Endothelial cell of umbilical vein (primary cell): ENCODE results near the gene ZDHHC6. TPM values are rescaled to one million over a fixed set of nuclear protein-coding genes. Genes with fewer than 3 reads are reported as not detected.

Source experiments
- BruUV-seq: library from RNA; stranded (reverse); fragments of 400-500 nt; replicated peaks from 2 replicates; lab custom pipeline; 2021; lab: Mats Ljungman, UMichigan
- CTCF ChIA-PET: fragments of 300-600, 350-600 bp; sonication (Branson Sonifier 250); formaldehyde crosslinking; loops from one replicate; lab custom pipeline; 2021; ENCODE audit warnings: antibody characterized with exemption, inconsistent platforms; lab: Charles Lee
- POLR2A ChIA-PET: fragments of 300-600, 350-600 bp; sonication (Branson Sonifier 250); formaldehyde crosslinking; loops from one replicate; lab custom pipeline; 2021; ENCODE audit warnings: antibody characterized with exemption, inconsistent platforms; lab: Charles Lee
- DNase-seq: peaks from one replicate; pipeline ENCODE4 v3.0.0-alpha.2; 2011; ENCODE audit warnings: low read depth, low spot score
- FAIRE-seq: peaks from 2 replicates; lab custom pipeline; 2011; peaks lifted over from hg19 to GRCh38; lab: Jason Lieb, UNC
- H2AFZ ChIP-seq: 2 replicates; pipeline ENCODE4 v1.6.0; 2012; ENCODE audit warnings: low read depth, low read length, control low read depth, inconsistent platforms
- H3K27ac ChIP-seq: 2 replicates; pipeline ENCODE4 v1.5.1; 2011; ENCODE audit warnings: low read depth, mild to moderate bottlenecking, control low read depth, low read length, moderate library complexity; ENCODE audit not compliant: insufficient read depth
- H3K27me3 ChIP-seq, 2 experiments: 2 replicates each; pipeline versions ENCODE4 v1.6.0 to v1.6.1; 2011; ENCODE audit warnings: low read length in 2 of 2, mixed read lengths in 1 of 2; ENCODE audit not compliant: control insufficient read depth in 2 of 2, insufficient read depth in 2 of 2
- H3K36me3 ChIP-seq, 2 experiments: 2 replicates in 1 of 2; 3 replicates in 1 of 2; pipeline ENCODE4 v1.5.1; 2011; ENCODE audit warnings: low read length in 2 of 2, mild to moderate bottlenecking in 1 of 2, moderate library complexity in 1 of 2; ENCODE audit not compliant: control insufficient read depth in 2 of 2, insufficient read depth in 2 of 2; ENCODE audit errors: extremely low read depth in 1 of 2
- H3K4me1 ChIP-seq: 3 replicates; pipeline ENCODE4 v1.5.1; 2011; ENCODE audit warnings: mild to moderate bottlenecking, low read length; ENCODE audit not compliant: control insufficient read depth, insufficient read depth; ENCODE audit errors: extremely low read depth
- H3K4me2 ChIP-seq: 2 replicates; pipeline ENCODE4 v1.6.1; 2011; ENCODE audit warnings: low read length, control low read depth, mixed read lengths; ENCODE audit not compliant: insufficient read depth
- H3K4me3 ChIP-seq, 3 experiments: fragments of 200-600 bp in 1 of 3; sonication (generic), shearing (Covaris generic) in 1 of 3; replicated peaks in 1 of 3; 2 replicates each; pipeline ENCODE4 v1.5.1; 2011 to 2016; ENCODE audit warnings: control low read depth in 3 of 3, low read length in 3 of 3, mild to moderate bottlenecking in 2 of 3, inconsistent platforms in 1 of 3, low read depth in 1 of 3, moderate library complexity in 1 of 3; ENCODE audit not compliant: insufficient read depth in 1 of 3
- H3K79me2 ChIP-seq: 2 replicates; pipeline ENCODE4 v1.6.0; 2012; ENCODE audit warnings: low read length, inconsistent platforms; ENCODE audit not compliant: control insufficient read depth, insufficient read depth
- H3K9ac ChIP-seq: replicated peaks from 2 replicates; pipeline ENCODE3; 2011; ENCODE audit warnings: low read length, control low read depth; ENCODE audit not compliant: insufficient read depth; ENCODE audit errors: extremely low read depth
- H3K9me1 ChIP-seq: replicated peaks from 3 replicates; pipeline ENCODE4 v1.6.0; 2011; ENCODE audit warnings: mild to moderate bottlenecking, low read length; ENCODE audit not compliant: control insufficient read depth, insufficient read depth; ENCODE audit errors: extremely low read depth
- H3K9me3 ChIP-seq: replicated peaks from 2 replicates; pipeline ENCODE4 v1.5.1; 2012; ENCODE audit warnings: low read length, inconsistent platforms; ENCODE audit not compliant: control insufficient read depth, insufficient read depth
- H4K20me1 ChIP-seq: replicated peaks from 2 replicates; pipeline ENCODE3; 2011; ENCODE audit warnings: mild to moderate bottlenecking, low read length; ENCODE audit not compliant: control insufficient read depth, insufficient read depth; ENCODE audit errors: extremely low read depth
- CTCF ChIP-seq, 2 donors: IDR thresholded peaks; 1 replicate in 1 of 2; 2 replicates in 1 of 2; pipeline ENCODE4 v1.5.1; 2011; ENCODE audit warnings: low read length in 2 of 2, mild to moderate bottlenecking in 2 of 2, moderate library complexity in 2 of 2, control low read depth in 1 of 2, inconsistent platforms in 1 of 2, low read depth in 1 of 2; ENCODE audit not compliant: insufficient read depth in 1 of 2; ENCODE audit errors: extremely low read depth in 1 of 2
- EZH2 ChIP-seq: IDR thresholded peaks from 2 replicates; pipeline ENCODE4 v1.6.1; 2012; ENCODE audit warnings: borderline replicate concordance, low read depth, mild to moderate bottlenecking, moderate library complexity, low read length, inconsistent platforms; ENCODE audit not compliant: severe bottlenecking
- GATA2 ChIP-seq: IDR thresholded peaks from 2 replicates; pipeline ENCODE4 v1.7.0; 2011; ENCODE audit warnings: low read depth, mild to moderate bottlenecking, moderate library complexity, mixed read lengths, low read length; ENCODE audit not compliant: insufficient read length, insufficient read depth
- JUN ChIP-seq: IDR thresholded peaks from 2 replicates; pipeline ENCODE4 v1.6.1; 2011; ENCODE audit warnings: borderline replicate concordance, low read depth; ENCODE audit not compliant: insufficient read length, insufficient read depth
- MAX ChIP-seq: IDR thresholded peaks from 2 replicates; pipeline ENCODE4 v1.6.1; 2011; ENCODE audit not compliant: insufficient read depth, insufficient read length
- MYC ChIP-seq: IDR thresholded peaks from one replicate; pipeline ENCODE4 v1.6.1; 2011; ENCODE audit warnings: mild to moderate bottlenecking, low read depth, low read length
- POLR2A ChIP-seq: IDR thresholded peaks from 2 replicates; pipeline ENCODE4 v1.6.1; 2012; ENCODE audit warnings: low read depth, mild to moderate bottlenecking, control low read depth, low read length
- POLR2AphosphoS5 ChIP-seq: IDR thresholded peaks from 2 replicates; pipeline ENCODE4 v1.6.1; 2012; ENCODE audit warnings: low read depth, mild to moderate bottlenecking, control low read depth, low read length, moderate library complexity; ENCODE audit not compliant: insufficient read depth
- dilution Hi-C: fragments of 300-500 bp; cut with MboI; formaldehyde crosslinking; loops from one replicate; pipeline ENCODE4 v1.15.0; 2019; ENCODE audit warnings: low sequenced_read_pairs; ENCODE audit not compliant: extremely low pct_ligation_motif_present
- intact Hi-C: fragments of 100-400 bp; cut with micrococcal nuclease; formaldehyde crosslinking; loops from one replicate; pipeline ENCODE4 v1.10.0; 2022
- polyA plus RNA-seq, 4 experiments: library from polyadenylated mRNA; depleted of rRNA in 3 of 4; stranded (reverse) in 3 of 4; unstranded in 1 of 4; fragments of >200 nt; gene quantifications; 2 replicates each; pipeline versions ENCODE4 v1.2.1 to v1.2.3, GENCODE V29; 2011 to 2012; ENCODE audit warnings: missing spikeins in 1 of 4
- total RNA-seq: library from RNA; stranded (reverse); gene quantifications from 2 replicates; pipeline ENCODE4 v1.2.3, GENCODE V29; 2021

ZDHHC6 gene
- total and polyA plus RNA-seq, 2 donors (not counting 3 experiments of a cell fraction or from before 2014, with no cell fraction given), result 21.6 to 41.9 TPM

GRCh38 chr10:112441520-112441919 is 5.2 kb downstream of the ZDHHC6 start:
- Histone ChIP-seq H3K79me2 (peaks cover 22% of the 10 kb centered on the region), H3K27me3 (no peaks in the 10 kb centered on the region), H2AFZ (no peak overlapping the region), H3K9me1 (no peaks in the 10 kb centered on the region), H3K4me1 (peaks cover 9% of the 10 kb centered on the region), H4K20me1 (no peaks in the 10 kb centered on the region), H3K9me3 (no peaks in the 10 kb centered on the region), H3K9ac (no peak overlapping the region), H3K27ac (no peak overlapping the region), H3K4me3 (no peak overlapping the region), H3K36me3 (peaks cover 6 to 16% of the 10 kb centered on the region in 2 experiments), H3K4me2 (no peak overlapping the region)
- no peak for DNase-seq
- intact Hi-C loops, result loop anchor here (10.0 kb wide), 1 partner anchor 943 kb away; no protein-coding TSS in a partner anchor
- dilution Hi-C loops, result no loop called here
- ChIA-PET CTCF (no interaction called here), POLR2A (no interaction called here)
- no TSS peak for BruUV-seq
- FAIRE-seq, result no peak
- no peak for TF ChIP-seq POLR2AphosphoS5

- no TSS peak for BruUV-seq
- intact Hi-C loops (no loop called here), dilution Hi-C loops (no loop called here)
- Histone ChIP-seq H3K27me3 (no peaks in the 10 kb centered on the region), H3K27ac (no peak overlapping the region), H3K9me3 (no peaks in the 10 kb centered on the region), H3K4me3 (no peak overlapping the region), H3K4me1 (no peaks in the 10 kb centered on the region), H3K4me2 (no peak overlapping the region), H3K36me3 (peaks cover 10 to 16% of the 10 kb centered on the region in 2 experiments), H2AFZ (no peak overlapping the region), H3K9ac (no peak overlapping the region), H3K9me1 (no peaks in the 10 kb centered on the region), H3K79me2 (no peaks in the 10 kb centered on the region), H4K20me1 (no peaks in the 10 kb centered on the region)
- POLR2A ChIA-PET, result no interaction called here
- no peak for FAIRE-seq
- no peak for DNase-seq
- CTCF ChIA-PET, result no interaction called here
- TF ChIP-seq MYC (no peak), EZH2 (no peak), POLR2A (no peak), MAX (no peak), JUN (no peak), GATA2 (no peak), CTCF (IDR thresholded peaks at IDR 0.05; ENCODE audit: extremely low read depth in 1 of 2, insufficient read depth in 1 of 2, low read depth in 1 of 2, low read length in 2 of 2) (no peak)
Measured at GRCh38 chr10:112438356-112438755, 8.4 kb downstream of the ZDHHC6 start.
